ENCODE data around the gene SPATA6.
"Not testable (repeated sequence)": the region's sequence is repeated elsewhere in the genome, so short reads cannot be mapped to it uniquely, and the experiment has no call there.

Gene SPATA6

GRCh38 chr1:48338257-48338656, 133.7 kb downstream of the SPATA6 start:
- FAIRE-seq = no peak

- no peak for FAIRE-seq
Measured at GRCh38 chr1:48333316-48333715, 138.7 kb downstream of the SPATA6 start.

- no peak for FAIRE-seq
Measured at GRCh38 chr1:48332115-48332514, 139.9 kb downstream of the SPATA6 start.

GRCh38 chr1:48329905-48330304, 142.1 kb downstream of the SPATA6 start:
- no peak for FAIRE-seq

- no peak for FAIRE-seq
Measured at GRCh38 chr1:48329486-48329885, 142.5 kb downstream of the SPATA6 start.

GRCh38 chr1:48311829-48312228, 160.2 kb downstream of the SPATA6 start:
- not testable (repeated sequence) for FAIRE-seq

GRCh38 chr1:48309564-48310082, 162.4 kb downstream of the SPATA6 start:
- FAIRE-seq = no peak

GRCh38 chr1:48302652-48303051, 169.4 kb downstream of the SPATA6 start:
- FAIRE-seq = no peak

GRCh38 chr1:48294656-48295055, 177.3 kb downstream of the SPATA6 start:
- FAIRE-seq = no peak

- FAIRE-seq = not testable (repeated sequence)
Measured at GRCh38 chr1:48294094-48294493, 177.9 kb downstream of the SPATA6 start.

- FAIRE-seq = no peak
Measured at GRCh38 chr1:48292706-48293105, 179.3 kb downstream of the SPATA6 start.

GRCh38 chr1:48291421-48291820, 180.6 kb downstream of the SPATA6 start:
- no peak for FAIRE-seq

GRCh38 chr1:48285525-48285924, 186.5 kb downstream of the SPATA6 start:
- FAIRE-seq = no peak

GRCh38 chr1:48284696-48285420, 187.1 kb downstream of the SPATA6 start:
- not testable (repeated sequence) for FAIRE-seq

- FAIRE-seq = not testable (repeated sequence)
Measured at GRCh38 chr1:48282329-48282728, 189.7 kb downstream of the SPATA6 start.

- FAIRE-seq = not testable (repeated sequence)
Measured at GRCh38 chr1:48277437-48277836, 194.6 kb downstream of the SPATA6 start.

- FAIRE-seq = no peak
Measured at GRCh38 chr1:48266576-48266975, 205.4 kb downstream of the SPATA6 start.

GRCh38 chr1:48263041-48263440, 209.0 kb downstream of the SPATA6 start:
- no peak for FAIRE-seq

- FAIRE-seq = no peak
Measured at GRCh38 chr1:48261881-48262400, 210.1 kb downstream of the SPATA6 start.

- FAIRE-seq = no peak
Measured at GRCh38 chr1:48258106-48258505, 213.9 kb downstream of the SPATA6 start.

GRCh38 chr1:48254254-48254653, 217.8 kb downstream of the SPATA6 start:
- FAIRE-seq = no peak

GRCh38 chr1:48251821-48252220, 220.2 kb downstream of the SPATA6 start:
- no peak for FAIRE-seq

- no peak for FAIRE-seq
Measured at GRCh38 chr1:48251323-48251722, 220.7 kb downstream of the SPATA6 start.

GRCh38 chr1:48250572-48250971, 221.4 kb downstream of the SPATA6 start:
- FAIRE-seq = no peak

GRCh38 chr1:48249868-48250267, 222.1 kb downstream of the SPATA6 start:
- no peak for FAIRE-seq
